WTC11 (cell line): ENCODE measurements around the gene BPHL. TPM values are rescaled to one million over a fixed set of nuclear protein-coding genes. Genes with fewer than 3 reads are reported as not detected.

Source experiments
- ATAC-seq: fragments of 200-7000 bp; cut with Tn5 transposase; 2 replicates; pipeline ENCODE4 v1.10.0; 2021; ENCODE audit warnings: mild to moderate bottlenecking, moderate library complexity
- CTCF ChIA-PET: fragments of 300-600 bp; sonication (Branson Sonifier 250); formaldehyde crosslinking; loops from one replicate; lab custom pipeline; 2021; ENCODE audit warnings: antibody characterized with exemption; lab: Charles Lee
- POLR2A ChIA-PET: fragments of 350-600 bp; sonication (Branson Sonifier 250); formaldehyde crosslinking; loops from one replicate; lab custom pipeline; 2021; ENCODE audit warnings: antibody characterized with exemption; lab: Charles Lee
- DNase-seq: peaks from one replicate; pipeline ENCODE4 v3.0.0; 2021; ENCODE audit warnings: low spot score
- H3K27ac Mint-ChIP-seq: 2 replicates; pipeline ENCODE4 v1.8.0; 2021; ENCODE audit warnings: mixed read lengths
- H3K27me3 Mint-ChIP-seq: 2 replicates; pipeline ENCODE4 v1.8.0; 2021; ENCODE audit warnings: low read depth, mild to moderate bottlenecking, moderate library complexity, mixed read lengths
- H3K36me3 Mint-ChIP-seq: 2 replicates; pipeline ENCODE4 v1.8.0; 2021; ENCODE audit warnings: mixed read lengths
- H3K4me1 Mint-ChIP-seq: 2 replicates; pipeline ENCODE4 v1.8.0; 2022; ENCODE audit warnings: mixed read lengths
- H3K4me3 Mint-ChIP-seq: 2 replicates; pipeline ENCODE4 v1.8.0; 2021; ENCODE audit warnings: mild to moderate bottlenecking, moderate library complexity, mixed read lengths
- H3K9me3 Mint-ChIP-seq: 2 replicates; pipeline ENCODE4 v1.8.0; 2021; ENCODE audit warnings: mixed read lengths
- ATF2 ChIP-seq: sonication (generic); formaldehyde crosslinking; IDR thresholded peaks from 2 replicates; pipeline ENCODE4 v1.8.1; 2022; ENCODE audit warnings: low read depth, missing genetic modification reagents, borderline replicate concordance
- EMX1 ChIP-seq: fragments of 250-450 bp; sonication (Bioruptor Pico); IDR thresholded peaks from 2 replicates; pipeline ENCODE4 v1.8.0; 2021; ENCODE audit warnings: mild to moderate bottlenecking
- ESRRA ChIP-seq: sonication (generic); formaldehyde crosslinking; IDR thresholded peaks from 2 replicates; pipeline ENCODE4 v1.8.1; 2022; ENCODE audit warnings: mild to moderate bottlenecking, missing genetic modification reagents, borderline replicate concordance
- FOXP1 ChIP-seq: sonication (generic); formaldehyde crosslinking; IDR thresholded peaks from 2 replicates; pipeline ENCODE4 v1.8.0; 2022; ENCODE audit warnings: missing genetic modification reagents, mild to moderate bottlenecking, moderate library complexity, borderline replicate concordance
- GABPB1 ChIP-seq: sonication (generic); formaldehyde crosslinking; IDR thresholded peaks from 2 replicates; pipeline ENCODE4 v1.8.1; 2023; ENCODE audit warnings: mild to moderate bottlenecking, missing genetic modification reagents
- HMGXB4 ChIP-seq: sonication (generic); formaldehyde crosslinking; IDR thresholded peaks from 2 replicates; pipeline ENCODE4 v1.8.1; 2023; ENCODE audit warnings: mild to moderate bottlenecking, moderate library complexity, missing genetic modification reagents
- MLX ChIP-seq: sonication (generic); formaldehyde crosslinking; IDR thresholded peaks from 2 replicates; pipeline ENCODE4 v1.8.1; 2023; ENCODE audit warnings: mild to moderate bottlenecking, missing genetic modification reagents, moderate library complexity
- NR1H2 ChIP-seq: sonication (generic); formaldehyde crosslinking; IDR thresholded peaks from 2 replicates; pipeline ENCODE4 v1.9.0; 2021; ENCODE audit warnings: mild to moderate bottlenecking, moderate library complexity, missing genetic modification reagents
- OVOL2 ChIP-seq: fragments of 250-450 bp; sonication (Bioruptor Pico); IDR thresholded peaks from 2 replicates; pipeline ENCODE4 v1.9.0; 2021; ENCODE audit warnings: mild to moderate bottlenecking, borderline replicate concordance
- PRDM15 ChIP-seq: sonication (generic); formaldehyde crosslinking; IDR thresholded peaks from 2 replicates; pipeline ENCODE4 v1.8.0; 2022; ENCODE audit warnings: missing genetic modification reagents
- RELA ChIP-seq: sonication (generic); formaldehyde crosslinking; IDR thresholded peaks from 2 replicates; pipeline ENCODE4 v1.8.1; 2022; ENCODE audit warnings: missing genetic modification reagents, mild to moderate bottlenecking, borderline replicate concordance
- TCF7 ChIP-seq: sonication (generic); formaldehyde crosslinking; IDR thresholded peaks from 2 replicates; pipeline ENCODE4 v1.8.0; 2022; ENCODE audit warnings: mild to moderate bottlenecking, low read depth, missing genetic modification reagents, moderate library complexity
- TEAD1 ChIP-seq: sonication (generic); formaldehyde crosslinking; IDR thresholded peaks from 2 replicates; pipeline ENCODE4 v1.8.0; 2022; ENCODE audit warnings: mild to moderate bottlenecking, missing genetic modification reagents
- ZBTB21 ChIP-seq: sonication (generic); formaldehyde crosslinking; IDR thresholded peaks from 2 replicates; pipeline ENCODE4 v1.8.1; 2023; ENCODE audit warnings: mild to moderate bottlenecking, missing genetic modification reagents, borderline replicate concordance
- ZNF396 ChIP-seq: fragments of 250-450 bp; sonication (Bioruptor Pico); IDR thresholded peaks from 2 replicates; pipeline ENCODE4 v1.8.0; 2021; ENCODE audit warnings: mild to moderate bottlenecking, moderate library complexity, borderline replicate concordance
- ZNF425 ChIP-seq: fragments of 250-450 bp; sonication (Bioruptor Pico); conservative IDR thresholded peaks from 2 replicates; pipeline ENCODE4 v1.9.0; 2021; ENCODE audit warnings: mild to moderate bottlenecking
- total RNA-seq: library from RNA; stranded (reverse); gene quantifications from 3 replicates; pipeline ENCODE4 v1.2.3, GENCODE V29; 2021
- TF ChIP-seq, protein P1 (sequence below): sonication (generic); formaldehyde crosslinking; IDR thresholded peaks from 2 replicates; pipeline ENCODE4 v1.8.0; 2023; ENCODE audit warnings: missing genetic modification reagents, mild to moderate bottlenecking, borderline replicate concordance
- TF ChIP-seq, protein P2 (sequence below): sonication (generic); formaldehyde crosslinking; IDR thresholded peaks from 2 replicates; pipeline ENCODE4 v1.8.0; 2022; ENCODE audit warnings: mild to moderate bottlenecking, missing genetic modification reagents

The BPHL gene
- total RNA-seq, 1 experiment from 2014 or later = 29.7 TPM

DNA sequence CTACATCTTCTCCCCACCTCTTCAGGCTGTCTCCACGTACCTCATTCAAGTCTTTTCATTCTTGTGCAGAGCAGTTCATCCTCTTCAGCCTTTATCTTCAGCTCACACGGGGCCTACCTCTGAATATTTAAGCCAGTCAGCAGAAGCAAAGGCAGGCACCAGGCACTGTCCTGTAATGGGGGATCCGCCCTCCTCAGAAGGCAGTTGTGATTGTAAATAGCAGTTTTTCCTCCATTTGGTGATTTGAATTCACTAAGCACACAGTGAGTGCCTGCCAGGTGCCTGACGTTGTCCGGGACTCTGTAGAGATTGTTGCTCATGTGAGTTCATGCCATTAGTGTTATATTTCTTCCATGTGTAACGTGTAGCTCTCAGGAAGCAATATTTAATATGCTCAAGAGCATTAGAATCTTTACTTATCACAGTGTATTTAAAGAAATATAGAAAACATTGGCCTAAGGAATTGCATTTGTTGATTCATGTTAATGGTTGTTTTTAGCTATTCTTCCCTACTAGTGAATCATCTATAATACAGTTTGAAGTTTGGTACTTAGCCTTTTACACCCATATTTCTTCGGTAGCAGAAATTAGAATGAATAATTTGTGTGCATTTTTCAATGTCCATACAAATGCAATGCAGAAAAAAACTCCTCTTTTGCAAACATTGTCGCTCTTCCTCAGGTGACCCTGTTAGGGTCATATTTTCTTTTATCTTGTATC is 17.9 kb downstream of the BPHL start (continued):
- TF ChIP-seq, protein P1, sequence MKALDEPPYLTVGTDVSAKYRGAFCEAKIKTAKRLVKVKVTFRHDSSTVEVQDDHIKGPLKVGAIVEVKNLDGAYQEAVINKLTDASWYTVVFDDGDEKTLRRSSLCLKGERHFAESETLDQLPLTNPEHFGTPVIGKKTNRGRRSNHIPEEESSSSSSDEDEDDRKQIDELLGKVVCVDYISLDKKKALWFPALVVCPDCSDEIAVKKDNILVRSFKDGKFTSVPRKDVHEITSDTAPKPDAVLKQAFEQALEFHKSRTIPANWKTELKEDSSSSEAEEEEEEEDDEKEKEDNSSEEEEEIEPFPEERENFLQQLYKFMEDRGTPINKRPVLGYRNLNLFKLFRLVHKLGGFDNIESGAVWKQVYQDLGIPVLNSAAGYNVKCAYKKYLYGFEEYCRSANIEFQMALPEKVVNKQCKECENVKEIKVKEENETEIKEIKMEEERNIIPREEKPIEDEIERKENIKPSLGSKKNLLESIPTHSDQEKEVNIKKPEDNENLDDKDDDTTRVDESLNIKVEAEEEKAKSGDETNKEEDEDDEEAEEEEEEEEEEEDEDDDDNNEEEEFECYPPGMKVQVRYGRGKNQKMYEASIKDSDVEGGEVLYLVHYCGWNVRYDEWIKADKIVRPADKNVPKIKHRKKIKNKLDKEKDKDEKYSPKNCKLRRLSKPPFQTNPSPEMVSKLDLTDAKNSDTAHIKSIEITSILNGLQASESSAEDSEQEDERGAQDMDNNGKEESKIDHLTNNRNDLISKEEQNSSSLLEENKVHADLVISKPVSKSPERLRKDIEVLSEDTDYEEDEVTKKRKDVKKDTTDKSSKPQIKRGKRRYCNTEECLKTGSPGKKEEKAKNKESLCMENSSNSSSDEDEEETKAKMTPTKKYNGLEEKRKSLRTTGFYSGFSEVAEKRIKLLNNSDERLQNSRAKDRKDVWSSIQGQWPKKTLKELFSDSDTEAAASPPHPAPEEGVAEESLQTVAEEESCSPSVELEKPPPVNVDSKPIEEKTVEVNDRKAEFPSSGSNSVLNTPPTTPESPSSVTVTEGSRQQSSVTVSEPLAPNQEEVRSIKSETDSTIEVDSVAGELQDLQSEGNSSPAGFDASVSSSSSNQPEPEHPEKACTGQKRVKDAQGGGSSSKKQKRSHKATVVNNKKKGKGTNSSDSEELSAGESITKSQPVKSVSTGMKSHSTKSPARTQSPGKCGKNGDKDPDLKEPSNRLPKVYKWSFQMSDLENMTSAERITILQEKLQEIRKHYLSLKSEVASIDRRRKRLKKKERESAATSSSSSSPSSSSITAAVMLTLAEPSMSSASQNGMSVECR (CRISPR knock-in tag) = no peak

- ChIA-PET CTCF (interaction anchor here (1.9 kb wide), 1 partner anchor 114 kb away, joined by 9 read pairs; no protein-coding TSS in a partner anchor), POLR2A (no interaction called here)
- peaks cover 63% of the 10 kb centered on the region for H3K36me3 Mint-ChIP-seq
- no peaks in the 10 kb centered on the region for H3K27me3 Mint-ChIP-seq
- ATAC-seq (no peak), DNase-seq (no peak)
- no peak overlapping the region for H3K4me3 Mint-ChIP-seq
- H3K9me3 Mint-ChIP-seq = no peaks in the 10 kb centered on the region
- H3K27ac Mint-ChIP-seq = peak overlapping the region; percentile 41; the same call in 1 of the 2 replicates
- peaks cover 27% of the 10 kb centered on the region for H3K4me1 Mint-ChIP-seq
- TF ChIP-seq TEAD1 (no peak), ATF2 (no peak), ZBTB21 (CRISPR knock-in tag) (no peak), ESRRA (CRISPR knock-in tag) (no peak), ZNF425 (CRISPR knock-in tag) (no peak), HMGXB4 (CRISPR knock-in tag) (no peak), TCF7 (no peak), FOXP1 (CRISPR knock-in tag) (no peak), PRDM15 (CRISPR knock-in tag) (no peak), ZNF396 (CRISPR knock-in tag) (no peak), GABPB1 (no peak), EMX1 (CRISPR knock-in tag) (no peak), NR1H2 (no peak), OVOL2 (CRISPR knock-in tag) (no peak), RELA (CRISPR knock-in tag) (no peak), MLX (CRISPR knock-in tag) (no peak)
- TF ChIP-seq, protein P2, sequence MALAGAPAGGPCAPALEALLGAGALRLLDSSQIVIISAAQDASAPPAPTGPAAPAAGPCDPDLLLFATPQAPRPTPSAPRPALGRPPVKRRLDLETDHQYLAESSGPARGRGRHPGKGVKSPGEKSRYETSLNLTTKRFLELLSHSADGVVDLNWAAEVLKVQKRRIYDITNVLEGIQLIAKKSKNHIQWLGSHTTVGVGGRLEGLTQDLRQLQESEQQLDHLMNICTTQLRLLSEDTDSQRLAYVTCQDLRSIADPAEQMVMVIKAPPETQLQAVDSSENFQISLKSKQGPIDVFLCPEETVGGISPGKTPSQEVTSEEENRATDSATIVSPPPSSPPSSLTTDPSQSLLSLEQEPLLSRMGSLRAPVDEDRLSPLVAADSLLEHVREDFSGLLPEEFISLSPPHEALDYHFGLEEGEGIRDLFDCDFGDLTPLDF = no peak
Measured at GRCh38 chr6:3137057-3137777, 18.7 kb downstream of the BPHL start.
